ENCODE measurements around the gene RARRES1. TPM values are rescaled to one million over a fixed set of nuclear protein-coding genes. Genes with fewer than 3 reads are reported as not detected.
"Not testable (repeated sequence)": the region's sequence is repeated elsewhere in the genome, so short reads cannot be mapped to it uniquely, and the experiment has no call there.

RARRES1 gene
- total RNA-seq, 4 donors from 2014 or later: 11.6 to 225 (median 84.9) TPM

GRCh38 chr3:158702815-158703481, 29.3 kb downstream of the RARRES1 start:
- Histone ChIP-seq H3K36me3 (no peaks in the 10 kb centered on the region), H3K9me3 (no peaks in the 10 kb centered on the region), H3K4me3 (no peak overlapping the region), H3K27ac (no peak overlapping the region), H3K4me1 (no peaks in the 10 kb centered on the region), H3K27me3 (no peaks in the 10 kb centered on the region)
- TF ChIP-seq POLR2A (IDR thresholded peaks at IDR 0.05) (no peak), CTCF (IDR thresholded peaks at IDR 0.05) (no peak)
- no peak for DNase-seq

GRCh38 chr3:158701420-158702065, 30.7 kb downstream of the RARRES1 start:
- no peaks in the 10 kb centered on the region for H3K27me3 ChIP-seq
- no peak for TF ChIP-seq POLR2A (IDR thresholded peaks at IDR 0.05)
- no peak for TF ChIP-seq CTCF (IDR thresholded peaks at IDR 0.05)
- H3K27ac ChIP-seq: no peak overlapping the region
- H3K4me3 ChIP-seq: no peak overlapping the region
- H3K36me3 ChIP-seq: no peaks in the 10 kb centered on the region
- no peaks in the 10 kb centered on the region for H3K4me1 ChIP-seq
- DNase-seq: no peak
- no peaks in the 10 kb centered on the region for H3K9me3 ChIP-seq

- no peak overlapping the region for H3K27ac ChIP-seq
- no peak for DNase-seq
- H3K27me3 ChIP-seq: no peaks in the 10 kb centered on the region
- H3K9me3 ChIP-seq: no peaks in the 10 kb centered on the region
- TF ChIP-seq CTCF (IDR thresholded peaks at IDR 0.05): no peak
- no peaks in the 10 kb centered on the region for H3K36me3 ChIP-seq
- no peaks in the 10 kb centered on the region for H3K4me1 ChIP-seq
- H3K4me3 ChIP-seq: no peak overlapping the region
These were observed 31.7 kb downstream of the RARRES1 start for GRCh38 chr3:158700559-158700958.

- no peaks in the 10 kb centered on the region for H3K9me3 ChIP-seq
- no peak for DNase-seq
- H3K4me1 ChIP-seq: no peaks in the 10 kb centered on the region
- H3K27me3 ChIP-seq: no peaks in the 10 kb centered on the region
- peaks cover 0 to 14% (median 0%) of the 10 kb centered on the region in 3 donors for H3K36me3 ChIP-seq
- no peak overlapping the region for H3K4me3 ChIP-seq
- no peak overlapping the region for H3K27ac ChIP-seq
- TF ChIP-seq POLR2A (IDR thresholded peaks at IDR 0.05) (no peak), CTCF (IDR thresholded peaks at IDR 0.05) (no peak)
These were observed 35.6 kb downstream of the RARRES1 start for GRCh38 chr3:158696618-158697017.

- not testable (repeated sequence) for H3K9me3 ChIP-seq, H3K27me3 ChIP-seq, H3K4me1 ChIP-seq, DNase-seq, H3K27ac ChIP-seq, H3K4me3 ChIP-seq
- H3K36me3 ChIP-seq: peaks cover 0 to 28% (median 0%) of the 10 kb centered on the region in 3 donors
These were observed 38.3 kb downstream of the RARRES1 start for GRCh38 chr3:158693866-158694456.

- TF ChIP-seq CTCF (IDR thresholded peaks at IDR 0.05): no peak
- TF ChIP-seq POLR2A (IDR thresholded peaks at IDR 0.05): no peak
- H3K27ac ChIP-seq: no peak overlapping the region
These were observed 47.1 kb downstream of the RARRES1 start for GRCh38 chr3:158685159-158685558.

More at GRCh38 chr3:158685159-158685558, 47.1 kb downstream of the RARRES1 start:
- no peaks in the 10 kb centered on the region for H3K4me1 ChIP-seq
- no peaks in the 10 kb centered on the region for H3K27me3 ChIP-seq
- H3K4me3 ChIP-seq: no peak overlapping the region
- no peaks in the 10 kb centered on the region for H3K36me3 ChIP-seq
- no peak for DNase-seq
- H3K9me3 ChIP-seq: no peaks in the 10 kb centered on the region
